ENCODE measurements around the gene DPH2.

GRCh38 chr1:43938383-43938782 lies 31.4 kb upstream of the DPH2 start:
- TF ChIP-seq EZH2 (IDR thresholded peaks at IDR 0.05) (no peak), CTCF (IDR thresholded peaks at IDR 0.05) (no peak)

Measured in neural progenitor cell (in vitro differentiated cells).